NCI-H69 (cell line): ENCODE results near the gene FAM200B.

Source experiments
- DNase-seq: peaks from one replicate; lab custom pipeline; 2025; lab: John Stamatoyannopoulos, UW

FAM200B gene

DNA sequence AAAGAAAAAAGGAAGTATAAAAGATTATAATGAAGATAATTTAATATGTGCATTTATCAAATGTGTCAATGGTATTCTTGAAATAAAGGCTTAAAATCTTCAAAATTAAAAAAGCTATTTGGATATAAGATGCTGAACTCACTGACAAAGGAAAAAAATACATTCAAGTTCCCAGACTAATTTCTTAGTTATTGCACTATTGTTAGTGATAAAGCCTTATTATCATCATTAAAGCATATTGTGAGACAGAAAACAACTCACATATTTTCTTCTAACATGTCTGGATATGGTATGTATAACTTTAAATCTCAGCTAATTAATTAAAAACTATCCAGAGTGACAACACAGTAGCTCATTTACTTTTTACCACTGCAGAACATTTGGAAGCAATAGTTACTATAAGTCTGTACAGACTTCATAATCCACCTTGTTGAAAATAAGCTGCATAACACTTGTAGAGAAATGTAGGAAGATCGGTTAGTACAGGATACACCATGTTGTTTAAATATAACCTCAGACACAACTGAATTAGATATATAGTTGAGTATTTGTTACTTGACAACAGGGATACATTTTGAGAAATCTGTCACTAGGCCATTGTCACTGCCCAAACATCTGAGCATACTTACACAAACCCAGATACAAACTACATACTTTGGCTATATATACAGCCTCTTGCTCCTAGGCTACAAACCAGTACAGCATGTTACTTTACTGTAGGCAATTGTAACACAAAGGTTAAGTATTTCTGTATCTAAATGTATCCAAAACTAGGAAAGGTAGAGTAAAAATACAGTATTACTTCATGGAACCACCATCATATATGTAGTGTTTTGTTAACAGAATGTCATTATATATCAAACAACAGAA, 12.8 kb upstream of the FAM200B start:
- DNase-seq = no peak

DNA sequence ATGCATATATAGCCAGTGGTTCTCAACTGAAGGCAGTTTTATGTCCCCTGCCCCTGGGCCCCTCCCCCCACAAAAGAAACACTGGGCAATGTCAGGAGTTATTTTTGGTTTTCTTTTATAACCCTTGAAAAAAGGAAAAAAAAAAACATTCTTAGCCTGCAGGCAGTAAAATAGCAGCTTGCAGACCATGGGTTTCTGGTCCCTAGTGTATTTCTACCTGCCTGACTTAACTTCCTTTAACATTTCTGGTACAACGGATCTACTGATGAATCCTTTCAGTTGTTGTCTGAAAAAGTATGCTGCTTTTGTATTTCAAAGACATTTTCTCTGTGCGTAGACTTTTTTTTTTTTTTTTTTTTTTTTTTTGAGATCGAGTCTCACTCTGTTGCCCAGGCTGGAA, 11.1 kb upstream of the FAM200B start:
- no peak for DNase-seq

DNA sequence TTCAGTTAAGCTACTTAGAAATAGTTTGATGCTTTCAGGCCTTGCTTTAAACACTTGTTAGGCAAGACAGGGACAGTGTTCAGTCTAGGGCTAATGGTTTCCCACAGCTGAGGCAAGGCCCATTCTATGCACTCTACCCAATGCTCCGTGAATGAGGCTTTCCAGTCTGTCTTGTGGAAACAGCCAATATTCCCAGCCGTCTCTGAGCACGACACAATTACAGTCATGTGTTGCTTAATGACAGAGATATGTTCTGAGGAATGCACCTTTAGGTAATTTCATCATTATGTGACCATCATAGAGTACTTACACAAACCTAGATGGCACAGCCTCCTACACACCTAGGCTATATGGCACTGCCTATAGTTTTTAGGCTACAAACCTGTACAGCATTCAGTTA, 9.5 kb upstream of the FAM200B start:
- DNase-seq = no peak

DNA sequence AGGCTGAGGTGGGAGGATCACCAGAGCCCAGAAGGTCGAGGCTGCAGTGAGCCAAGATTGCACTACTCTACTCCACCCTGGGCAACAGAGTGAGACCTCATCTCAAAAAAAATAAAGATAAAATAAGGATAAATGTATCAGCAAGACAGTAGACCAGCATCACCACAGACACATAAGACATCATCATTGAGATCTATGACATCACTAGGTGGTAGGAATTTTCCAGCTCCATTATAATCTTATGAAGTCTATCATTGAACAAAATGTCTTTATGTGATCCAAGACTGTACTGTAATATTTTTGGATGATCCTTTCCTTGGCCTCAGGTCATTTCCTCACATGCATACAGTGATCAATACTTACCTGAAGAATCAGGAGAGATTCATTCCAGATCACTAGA, 8.3 kb upstream of the FAM200B start:
- no peak for DNase-seq

DNA sequence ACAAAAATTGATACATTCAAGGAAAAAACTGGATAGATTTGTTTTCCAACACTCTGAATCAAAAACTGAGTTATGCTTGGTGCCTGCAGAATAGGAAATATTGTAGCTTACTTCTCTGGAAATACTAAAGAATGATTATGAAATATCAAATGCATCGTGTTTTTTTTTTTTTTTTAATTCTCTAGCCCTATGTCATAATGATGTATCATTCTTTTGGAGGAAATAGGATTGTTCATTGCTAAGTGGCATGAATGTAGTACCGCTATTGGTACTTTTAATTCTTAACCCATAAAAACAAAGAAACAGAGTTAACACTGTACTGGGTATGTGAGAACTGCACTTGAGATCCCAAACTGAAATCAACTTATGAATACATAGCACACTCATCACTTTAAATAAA, 7.6 kb upstream of the FAM200B start:
- no peak for DNase-seq

DNA sequence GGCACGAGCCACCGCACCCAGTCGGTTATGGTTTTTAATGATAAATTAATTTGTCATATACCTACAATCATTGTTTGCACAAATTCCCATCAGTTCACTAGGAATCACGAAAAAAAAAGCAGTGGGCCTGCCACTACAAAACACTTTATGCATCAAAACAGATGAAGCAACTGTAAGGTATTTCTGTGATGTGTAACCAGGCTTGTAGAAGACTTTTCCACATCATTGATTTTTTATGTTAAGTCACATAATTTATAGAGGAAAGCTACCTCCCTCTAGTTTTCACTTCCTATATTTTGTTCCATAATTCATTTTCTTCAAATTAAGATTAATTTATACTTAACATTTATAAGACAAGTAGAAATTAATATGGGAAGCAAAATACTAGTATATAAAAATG, 6.7 kb upstream of the FAM200B start:
- no peak for DNase-seq

DNA sequence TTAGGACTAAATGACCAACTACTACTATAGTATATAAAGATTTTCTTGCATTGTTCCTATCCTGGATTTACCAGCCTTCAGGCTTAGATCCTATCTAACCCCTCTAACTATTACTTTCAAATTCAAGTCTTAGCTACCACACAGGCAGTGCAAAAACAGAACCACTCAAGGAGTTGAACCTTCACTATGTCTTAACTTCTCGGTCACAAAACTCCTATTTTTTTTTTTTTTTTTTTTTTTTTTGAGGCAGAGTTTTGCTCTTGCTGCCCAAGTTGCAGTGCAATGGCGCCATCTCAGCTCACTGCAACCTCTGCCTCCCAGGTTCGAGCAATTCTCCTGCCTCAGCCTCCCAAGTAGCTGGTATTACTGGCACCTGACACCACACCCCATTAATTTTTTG, 6.3 kb upstream of the FAM200B start:
- no peak for DNase-seq

DNA sequence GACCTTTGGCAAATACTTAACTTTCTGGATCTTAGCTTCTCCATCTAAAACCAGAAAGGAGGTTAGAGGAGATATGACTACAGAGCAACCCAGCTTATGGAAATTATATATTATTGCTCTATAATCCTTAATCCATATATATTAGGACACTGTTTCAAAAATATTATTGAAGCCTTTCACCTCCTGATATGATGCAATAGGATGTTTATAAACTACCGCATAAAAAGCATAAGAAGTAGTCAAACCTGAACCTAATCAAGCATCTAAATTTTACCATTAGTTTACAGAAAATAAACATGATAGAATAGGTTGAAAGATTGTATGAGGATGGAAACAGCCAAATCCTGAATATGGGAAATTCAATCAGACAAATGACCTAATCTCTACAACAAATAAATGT, 5.6 kb upstream of the FAM200B start:
- no peak for DNase-seq

DNA sequence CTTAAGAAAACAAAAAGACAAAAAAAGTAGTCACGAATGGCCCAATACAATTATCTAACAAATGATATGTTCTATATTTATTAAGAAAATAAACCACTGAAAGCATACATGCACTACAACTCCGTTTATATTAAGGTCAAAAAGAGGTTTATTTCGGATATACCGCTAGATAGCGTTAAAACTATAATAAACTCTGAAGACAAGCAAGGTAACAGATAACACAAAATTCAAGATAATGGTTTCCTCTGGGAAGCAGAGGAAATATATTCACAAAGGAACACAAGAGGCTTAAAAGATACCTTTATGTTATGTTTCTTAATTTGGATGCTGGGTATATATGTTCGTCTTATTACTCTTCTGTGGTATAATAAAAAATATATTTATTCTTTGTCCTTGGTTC, 4.7 kb upstream of the FAM200B start:
- DNase-seq = no peak

DNA sequence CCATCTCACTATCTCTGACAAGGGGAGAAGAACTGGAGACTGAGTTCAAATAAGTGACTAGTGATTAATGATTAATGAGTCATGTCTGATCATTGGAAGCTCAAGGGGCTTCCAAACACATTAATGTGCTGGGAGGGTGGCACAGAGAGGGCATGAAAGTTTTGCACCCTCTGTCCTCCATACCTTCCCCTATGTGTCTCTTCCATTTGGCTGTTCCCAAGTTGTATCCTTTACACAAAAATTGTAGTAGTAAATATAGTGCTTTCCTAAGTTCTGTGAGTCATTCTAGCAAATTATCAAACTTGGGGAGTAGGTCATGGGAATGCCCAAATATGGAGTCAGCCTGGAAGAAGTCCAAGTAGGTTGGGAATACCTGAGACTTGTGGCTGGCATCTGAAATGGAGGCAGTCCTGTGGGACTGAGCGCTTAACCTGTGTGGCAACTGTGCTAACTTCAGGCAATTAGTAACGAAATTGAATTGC, 4.1 kb upstream of the FAM200B start:
- peak; percentile 71 for DNase-seq

DNA sequence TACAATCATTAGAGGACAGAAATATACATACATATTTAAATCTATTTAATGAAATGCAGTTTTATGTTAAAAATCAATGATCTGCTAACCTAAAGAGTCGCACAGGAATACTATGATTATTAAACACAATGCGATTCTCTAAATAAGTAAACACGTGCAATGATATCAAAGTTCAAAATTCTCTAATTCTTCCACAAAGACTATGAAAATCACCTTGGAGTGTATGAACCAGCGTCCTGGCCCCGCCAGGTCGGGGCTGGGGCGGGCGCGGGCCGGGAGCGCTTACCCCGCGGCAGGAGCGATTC, 608 bp upstream of the FAM200B start:
- no peak for DNase-seq

DNA sequence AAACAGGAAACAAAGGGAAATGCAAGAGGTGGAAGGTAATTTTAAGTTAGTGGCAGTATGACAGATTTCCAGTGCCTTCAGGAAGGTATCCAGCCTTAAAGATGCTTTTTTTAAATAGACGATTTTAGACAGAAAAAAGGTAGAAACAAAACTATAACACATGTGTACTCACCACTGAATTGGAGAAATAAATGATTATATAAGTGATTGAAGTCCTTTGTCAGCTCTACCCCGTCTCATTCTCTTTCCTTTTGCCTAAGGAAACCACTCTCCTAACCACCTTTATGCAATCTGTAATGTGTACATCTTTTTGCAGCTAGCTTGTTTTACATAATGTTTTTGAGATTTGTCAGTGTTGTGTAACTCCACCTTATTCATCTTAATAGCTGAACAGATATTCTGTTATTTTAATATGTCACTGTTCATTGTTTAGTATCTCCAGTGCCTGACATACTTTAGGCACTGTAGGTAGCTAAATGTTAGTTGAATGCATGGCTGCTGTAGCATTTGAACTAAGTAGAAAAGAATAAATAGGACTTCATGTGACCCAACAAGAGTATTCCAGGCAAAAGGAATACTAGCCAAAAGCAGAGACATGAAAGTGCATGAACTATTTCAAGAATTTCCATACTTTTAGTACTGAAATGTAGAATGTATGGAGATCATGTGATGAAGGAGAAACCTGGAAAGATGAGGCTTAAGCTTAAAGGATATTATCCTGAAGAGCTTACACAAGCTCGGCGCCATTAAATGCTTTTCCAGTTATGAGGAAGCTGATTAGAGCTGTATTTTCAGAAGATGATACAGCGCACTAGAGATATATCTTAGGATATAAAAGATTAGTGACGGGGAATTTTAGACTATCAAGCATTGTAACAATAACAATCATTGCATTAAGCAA, 865 bp downstream of the FAM200B start:
- DNase-seq = no peak

DNA sequence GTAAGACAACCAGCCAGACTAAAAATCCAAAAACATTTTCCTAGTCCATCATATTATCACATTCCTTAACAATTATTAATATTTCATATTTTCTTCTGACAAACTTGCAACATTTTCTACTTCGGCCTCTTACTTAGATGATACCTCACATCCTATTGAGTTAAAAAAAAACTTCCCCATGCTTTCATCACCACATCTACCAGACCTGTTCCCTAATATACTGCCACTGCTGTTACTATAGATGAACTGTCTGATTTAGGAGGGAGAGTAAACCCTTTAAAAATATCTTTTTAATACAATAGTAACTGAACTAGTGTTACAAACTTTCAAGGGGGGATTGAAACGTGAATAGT, 1.5 kb downstream of the FAM200B start:
- no peak for DNase-seq

DNA sequence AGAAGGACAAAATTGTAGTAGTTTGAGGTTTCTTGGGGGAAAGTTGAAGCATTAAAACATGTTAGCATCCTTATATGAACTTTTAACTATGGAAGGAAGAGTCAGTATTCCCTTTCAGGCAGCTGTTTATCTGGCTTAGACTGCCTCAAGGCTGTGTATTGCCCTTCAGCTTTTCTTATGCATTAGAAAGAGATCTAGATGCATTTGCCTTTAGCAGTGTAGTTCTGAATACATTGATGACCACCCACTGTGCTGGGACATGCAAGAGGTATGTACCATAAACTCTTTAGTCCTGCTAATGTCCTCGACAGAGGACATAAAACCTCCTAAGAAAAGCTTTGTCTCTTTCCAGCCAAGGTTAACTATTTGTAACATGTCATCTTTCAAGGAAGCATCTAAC, 2.9 kb downstream of the FAM200B start:
- no peak for DNase-seq

DNA sequence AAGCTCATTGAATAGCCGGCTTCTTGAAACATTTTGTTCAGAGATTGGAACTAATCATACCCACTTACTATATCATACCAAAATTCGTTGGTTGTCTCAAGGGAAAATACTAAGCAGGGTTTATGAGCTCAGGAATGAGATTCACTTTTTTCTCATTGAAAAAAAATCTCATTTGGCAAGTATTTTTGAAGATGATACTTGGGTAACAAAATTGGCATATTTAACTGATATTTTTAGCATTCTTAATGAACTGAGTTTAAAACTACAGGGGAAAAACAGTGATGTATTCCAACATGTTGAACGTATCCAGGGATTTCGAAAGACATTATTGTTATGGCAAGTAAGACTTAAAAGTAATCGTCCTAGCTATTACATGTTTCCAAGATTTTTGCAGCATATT, 6.4 kb downstream of the FAM200B start:
- DNase-seq = no peak

DNA sequence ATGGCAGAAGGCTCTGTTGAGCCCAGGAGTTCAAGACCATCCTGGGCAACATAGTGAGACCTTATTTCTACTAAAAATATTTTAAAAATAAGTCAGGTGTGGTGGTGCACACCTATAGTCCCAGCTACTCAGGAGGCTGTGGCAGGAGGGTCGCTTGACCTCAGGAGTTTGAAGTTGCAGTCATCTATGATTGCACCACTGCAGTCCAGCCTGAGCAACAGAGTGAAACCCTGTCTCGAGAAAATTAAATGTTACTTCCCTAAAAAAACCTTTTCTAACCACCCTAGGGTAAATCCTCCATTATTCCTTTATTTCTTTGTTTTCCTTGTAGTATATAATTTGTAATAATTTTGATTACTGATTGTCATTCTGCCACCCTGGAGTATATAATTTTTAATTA, 7.9 kb downstream of the FAM200B start:
- no peak for DNase-seq

DNA sequence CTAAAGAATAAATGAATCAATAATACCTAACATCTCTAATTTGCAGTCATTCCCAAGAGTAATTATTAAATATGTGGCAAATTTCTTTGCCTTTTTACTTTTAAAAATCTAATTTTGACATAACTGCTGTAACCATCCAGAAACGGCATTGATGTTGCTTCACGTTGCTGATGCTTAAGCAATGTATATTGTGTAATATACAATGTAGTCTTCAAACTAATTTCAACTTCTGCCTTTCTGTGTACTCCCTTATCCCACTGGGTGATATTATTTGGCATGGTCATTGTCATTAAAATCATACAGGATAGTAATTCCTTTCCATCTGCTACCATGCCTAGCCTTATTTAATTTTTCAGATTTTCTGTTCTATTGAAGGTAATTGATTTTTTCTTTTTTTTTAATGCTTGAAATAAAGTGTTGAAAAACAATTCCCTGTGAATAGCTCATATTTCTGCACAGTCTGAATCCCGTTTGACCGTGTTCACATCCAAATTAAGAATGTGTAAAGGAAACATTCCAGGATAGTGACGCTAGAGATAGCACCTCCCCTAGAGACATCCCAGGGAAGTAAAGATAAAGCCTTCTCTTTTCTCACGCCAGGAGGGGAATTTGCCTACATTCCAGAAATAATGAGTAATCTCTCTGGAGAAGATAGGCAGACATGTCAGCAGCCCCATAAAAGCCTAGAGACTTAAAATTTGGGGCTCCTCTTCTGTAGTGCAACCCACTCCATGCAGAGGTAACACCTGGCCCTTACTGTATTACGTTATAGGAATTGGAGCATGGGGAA, 8.6 kb downstream of the FAM200B start:
- no peak for DNase-seq

DNA sequence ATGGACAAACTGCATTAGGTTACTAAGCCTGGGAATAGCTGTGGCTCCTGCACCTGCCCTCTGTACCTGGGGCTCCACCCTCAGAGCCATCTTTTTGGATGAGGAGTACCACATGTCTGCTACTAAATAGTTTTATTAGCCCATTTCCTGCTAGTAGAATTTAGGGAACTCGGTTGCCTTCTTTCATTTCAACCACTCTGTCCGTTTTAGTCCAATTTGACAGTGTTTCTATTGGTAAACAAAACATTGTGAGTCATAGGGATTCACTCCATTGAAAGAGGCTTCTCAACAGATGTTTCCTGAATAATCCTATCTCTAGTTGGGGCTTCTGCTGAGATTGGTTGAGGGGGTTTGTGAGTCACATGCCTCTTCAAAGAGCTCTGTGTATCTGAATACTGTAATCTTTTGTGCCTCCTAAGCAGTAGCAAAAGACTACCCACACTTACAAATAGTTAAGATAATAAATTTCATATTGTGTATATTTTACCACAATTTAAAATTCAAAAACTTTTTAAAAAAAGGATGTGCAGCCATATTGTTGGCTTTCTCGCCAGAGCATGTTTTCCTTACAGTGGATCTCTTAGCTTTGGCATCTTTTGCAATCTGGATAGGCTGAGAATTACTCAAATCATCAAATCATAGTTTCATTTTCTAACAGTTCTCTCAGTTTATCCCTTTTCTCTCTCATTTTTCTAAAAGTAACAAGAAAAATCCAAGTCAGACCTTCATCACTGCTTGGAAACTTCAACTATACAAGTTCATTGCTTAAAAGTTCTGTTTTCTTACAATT, 9.9 kb downstream of the FAM200B start:
- DNase-seq = peak; percentile 1

DNA sequence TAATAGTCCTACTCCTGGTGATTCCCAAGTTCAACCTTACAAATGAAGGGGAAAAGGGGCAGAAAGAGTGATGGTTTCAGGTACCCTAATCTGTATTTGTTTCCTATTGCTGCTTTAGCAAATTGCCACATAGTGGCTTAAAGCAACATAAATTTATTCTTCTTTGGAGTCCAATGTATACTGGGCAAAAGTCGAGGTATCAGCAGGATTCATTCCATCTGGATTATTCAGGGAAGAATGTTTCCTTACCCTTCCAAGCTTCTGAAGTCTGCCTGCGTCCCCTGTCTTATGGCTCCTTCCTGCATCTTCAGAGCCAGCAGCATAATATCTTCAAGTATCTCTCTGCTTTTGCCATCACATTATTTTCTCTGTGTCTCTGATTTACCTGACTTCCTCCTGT, 11.0 kb downstream of the FAM200B start:
- DNase-seq = no peak

DNA sequence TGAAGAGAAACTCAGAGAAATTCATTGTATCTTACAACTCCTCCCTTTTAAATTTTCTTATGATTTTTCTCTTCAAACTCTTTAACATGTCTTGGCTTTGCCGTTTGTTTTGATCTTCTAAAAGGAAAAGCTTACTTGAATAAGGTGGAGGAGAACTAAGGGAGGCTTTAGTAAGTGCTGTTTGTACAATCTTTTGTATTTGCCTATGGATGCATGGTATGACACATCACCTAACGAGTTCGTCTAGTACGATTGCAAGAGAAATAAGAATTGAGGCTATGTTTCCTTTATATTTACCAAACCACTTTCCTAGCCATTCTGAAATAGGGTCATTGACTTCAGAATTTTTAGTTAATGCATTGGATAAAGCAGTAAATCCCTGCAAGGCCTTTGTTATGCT, 12.8 kb downstream of the FAM200B start:
- no peak for DNase-seq

DNA sequence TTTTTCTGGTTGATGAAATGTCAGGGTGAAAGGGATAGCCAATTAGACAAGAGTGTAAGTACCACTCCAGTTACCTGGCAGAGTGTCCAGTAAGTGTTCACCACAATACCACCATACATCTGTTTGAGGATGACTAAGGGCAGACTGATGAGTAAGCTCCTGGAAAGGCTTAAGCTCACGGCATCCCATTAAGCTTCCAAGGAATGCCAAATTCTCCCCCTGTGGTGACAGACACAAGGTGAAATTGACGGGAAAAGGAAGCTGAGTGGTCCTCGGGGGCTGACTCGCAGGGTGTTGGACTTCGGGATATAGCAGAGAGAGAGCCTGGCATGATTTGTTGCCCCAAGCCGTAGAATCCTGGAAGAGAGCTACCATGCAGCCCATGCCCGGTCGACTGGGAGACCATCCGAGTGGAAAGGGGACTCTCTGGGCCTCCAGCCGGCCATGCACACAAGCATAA, 13.6 kb downstream of the FAM200B start:
- no peak for DNase-seq

DNA sequence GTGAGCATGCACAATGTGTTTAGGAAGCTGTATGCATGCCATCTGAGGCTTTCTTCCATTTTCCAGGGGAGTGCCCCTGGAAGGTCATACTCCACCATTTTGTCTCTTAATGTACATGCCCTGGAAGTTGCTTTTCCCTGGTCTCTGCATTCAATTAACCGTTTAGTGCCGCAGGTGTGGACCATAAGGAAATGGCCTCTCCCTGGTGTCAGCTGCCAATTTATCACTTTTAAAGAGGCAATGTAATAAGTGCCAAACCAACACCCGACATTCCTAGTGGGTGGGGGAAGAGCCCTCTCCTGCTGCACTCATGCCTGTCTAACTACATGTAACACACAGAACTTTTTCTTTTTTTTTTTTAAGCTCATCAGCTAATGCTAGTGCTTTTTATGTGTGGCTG, 14.1 kb downstream of the FAM200B start:
- DNase-seq = no peak
